HepG2 (cell line): ENCODE measurements around the gene COPZ1. TPM values are rescaled to one million over a fixed set of nuclear protein-coding genes. Genes with fewer than 3 reads are reported as not detected.
A peak's percentile ranks its signal among the peaks of the same experiment; 100 is the strongest.

Experiments
- AFF4 ChIP-seq: sonication (generic); formaldehyde crosslinking; IDR thresholded peaks from 2 replicates; pipeline ENCODE4 v1.4.0; 2020; ENCODE audit warnings: missing genetic modification reagents
- DR1 ChIP-seq: sonication (generic); formaldehyde crosslinking; IDR thresholded peaks from 2 replicates; pipeline ENCODE4 v1.8.0; 2021; ENCODE audit warnings: mild to moderate bottlenecking, missing genetic modification reagents, inconsistent platforms
- DRAP1 ChIP-seq: IDR thresholded peaks from 2 replicates; pipeline ENCODE4 v1.6.1; 2016; ENCODE audit warnings: missing genetic modification reagents, missing compliant biosample characterization
- EED ChIP-seq: sonication (generic); formaldehyde crosslinking; IDR thresholded peaks from 2 replicates; pipeline ENCODE4 v1.5.0; 2020; ENCODE audit warnings: mild to moderate bottlenecking, missing genetic modification reagents
- GFI1 ChIP-seq: sonication (generic); formaldehyde crosslinking; IDR thresholded peaks from 2 replicates; pipeline ENCODE4 v1.5.0; 2020; ENCODE audit warnings: missing genetic modification reagents, mild to moderate bottlenecking, borderline replicate concordance
- HNRNPK ChIP-seq: fragments of 200-400 bp; formaldehyde crosslinking; IDR thresholded peaks from 2 replicates; pipeline ENCODE4 v1.6.1; 2018; ENCODE audit warnings: low read length, low read depth, moderate library complexity, mild to moderate bottlenecking; ENCODE audit not compliant: poor library complexity, severe bottlenecking
- JUND ChIP-seq: sonication (generic); formaldehyde crosslinking; IDR thresholded peaks from 2 replicates; pipeline ENCODE4 v1.8.0; 2022; ENCODE audit warnings: mild to moderate bottlenecking, missing genetic modification reagents
- MAX ChIP-seq: IDR thresholded peaks from 2 replicates; pipeline ENCODE4 v1.6.1; 2012; ENCODE audit warnings: inconsistent platforms
- MYPOP ChIP-seq: sonication (generic); formaldehyde crosslinking; IDR thresholded peaks from 2 replicates; pipeline ENCODE4 v1.8.1; 2023; ENCODE audit warnings: mild to moderate bottlenecking, moderate library complexity, missing genetic modification reagents
- PBX2 ChIP-seq: IDR thresholded peaks from 2 replicates; pipeline ENCODE4 v1.6.1; 2016; ENCODE audit warnings: control low read depth
- PHF5A ChIP-seq: IDR thresholded peaks from one replicate; pipeline ENCODE4 v1.6.1; 2018; ENCODE audit warnings: low read depth, missing genetic modification reagents; ENCODE audit not compliant: unreplicated experiment
- PPARG ChIP-seq: conservative IDR thresholded peaks from 2 replicates; pipeline ENCODE4 v1.6.1; 2016; ENCODE audit warnings: missing biosample characterization, missing genetic modification reagents
- SETDB1 ChIP-seq: sonication (generic); formaldehyde crosslinking; IDR thresholded peaks from 2 replicates; pipeline ENCODE4 v1.5.1; 2020; ENCODE audit warnings: missing genetic modification reagents, mild to moderate bottlenecking, borderline replicate concordance
- SIN3B ChIP-seq: fragments of 150-350 bp; IDR thresholded peaks from 2 replicates; pipeline ENCODE4 v1.6.1; 2014; ENCODE audit warnings: low read length
- SMARCC2 ChIP-seq: fragments of 450-650 bp; IDR thresholded peaks from 2 replicates; pipeline ENCODE4 v1.6.1; 2017; ENCODE audit warnings: antibody characterized with exemption, mild to moderate bottlenecking
- STAT5B ChIP-seq: sonication (generic); formaldehyde crosslinking; IDR thresholded peaks from 2 replicates; pipeline ENCODE4 v1.4.0; 2020; ENCODE audit warnings: missing genetic modification reagents
- TFAP4 ChIP-seq: sonication (generic); IDR thresholded peaks from 2 replicates; pipeline ENCODE4 v1.6.1; 2016; ENCODE audit warnings: low read depth, borderline replicate concordance
- TFE3 ChIP-seq: IDR thresholded peaks from 2 replicates; pipeline ENCODE4 v1.6.1; 2016
- polyA plus RNA-seq, 8 experiments: library from polyadenylated mRNA; depleted of rRNA in 3 of 8; stranded (reverse) in 7 of 8; unstranded in 1 of 8; fragments of >200 nt; fragmentation: Illumina TruSeq in 4 of 8; extraction: Trizol in 4 of 8; gene quantifications; 2 replicates each; pipeline versions ENCODE4 v1.2.1 to v1.2.3, GENCODE V29; 2011 to 2016; ENCODE audit warnings: low read depth in 4 of 8, missing spikeins in 1 of 8, mixed read lengths in 1 of 8; ENCODE audit not compliant: insufficient read depth in 1 of 8
- total RNA-seq, 5 experiments: library from RNA; depleted of rRNA; stranded (reverse); fragments of >200 nt; fragmentation: Illumina TruSeq; extraction: Trizol; gene quantifications; 2 replicates each; pipeline ENCODE4 v1.2.3, GENCODE V29; 2016; ENCODE audit warnings: low read depth in 1 of 5

The COPZ1 gene
- total and polyA plus RNA-seq, 2 of the 13 experiments (the other 11 are each of a cell fraction or from before 2014, with no cell fraction given) = 125 to 184 TPM

GRCh38 chr12:54279632-54280467, 45.1 kb upstream of the COPZ1 start, which contains the start of gene CBX5 (continued):
- TF ChIP-seq MAX (peak; percentile 97), DRAP1 (peak; percentile 97), MYPOP (CRISPR knock-in tag) (peak; percentile 62; the same call in 1 of the 2 replicates), SETDB1 (CRISPR knock-in tag) (no peak), DR1 (CRISPR knock-in tag) (peak; percentile 98), TFAP4 (peak; percentile 29; the same call in 1 of the 2 replicates), GFI1 (CRISPR knock-in tag) (no peak), STAT5B (CRISPR knock-in tag) (no peak), PPARG (CRISPR knock-in tag) (peak; percentile 29; the same call in 1 of the 2 replicates), SIN3B (0 out of 2 replicates have a peak, but pooled peaks have one; percentile 33), PHF5A (CRISPR knock-in tag) (no peak), EED (CRISPR knock-in tag) (no peak), PBX2 (CRISPR knock-in tag) (peak; percentile 96), HNRNPK (no peak), SMARCC2 (no peak), AFF4 (CRISPR knock-in tag) (0 out of 2 replicates have a peak, but pooled peaks have one; percentile 46), JUND (CRISPR knock-in tag) (no peak), TFE3 (CRISPR knock-in tag) (no peak)
